Heart right ventricle (tissue), 16 donors: ENCODE measurements around the gene FGF2. TPM values are rescaled to one million over a fixed set of nuclear protein-coding genes. Genes with fewer than 3 reads are reported as not detected.
"Not testable (repeated sequence)": the region's sequence is repeated elsewhere in the genome, so short reads cannot be mapped to it uniquely, and the experiment has no call there.

ENCODE experiments used
- ATAC-seq, 8 donors: fragments of 200-7000 bp; cut with Tn5 transposase; one replicate each; pipeline ENCODE4 v1.9.1; 2020; ENCODE audit warnings: mild to moderate bottlenecking in 8 of 8, moderate library complexity in 8 of 8, moderate number of reproducible peaks in 1 of 8
- DNase-seq, 2 donors: peaks; one replicate each; pipeline ENCODE4 v3.0.0-alpha.2; 2020
- H3K27ac ChIP-seq, 10 donors: fragments of 200-600 bp; sonication (generic) in 2 of 10; one replicate each; pipeline versions ENCODE4 v1.5.0 to v1.8.0; 2020 to 2022; ENCODE audit warnings: mild to moderate bottlenecking in 3 of 10
- H3K27me3 ChIP-seq, 7 donors: fragments of 200-600 bp; one replicate each; pipeline ENCODE4 v1.8.0; 2021 to 2022; ENCODE audit warnings: mild to moderate bottlenecking in 2 of 7
- H3K36me3 ChIP-seq, 9 donors: fragments of 200-600 bp; sonication (generic) in 1 of 9; one replicate each; pipeline versions ENCODE4 v1.5.0 to v1.8.0; 2020 to 2022; ENCODE audit warnings: mild to moderate bottlenecking in 2 of 9
- H3K4me1 ChIP-seq, 9 donors: fragments of 200-600 bp; sonication (generic) in 1 of 9; one replicate each; pipeline versions ENCODE4 v1.5.0 to v1.8.0; 2020 to 2022; ENCODE audit warnings: mild to moderate bottlenecking in 4 of 9
- H3K4me3 ChIP-seq, 10 donors: fragments of 200-600 bp; sonication (generic) in 2 of 10; one replicate each; pipeline versions ENCODE4 v1.5.0 to v1.8.0; 2020 to 2022; ENCODE audit warnings: mild to moderate bottlenecking in 7 of 10, moderate library complexity in 2 of 10
- H3K9me3 ChIP-seq, 11 donors: fragments of 200-600 bp in 10 of 11; sonication (generic) in 2 of 11; one replicate each; pipeline versions ENCODE4 v1.5.0 to v1.8.0; 2013 to 2022; ENCODE audit warnings: mild to moderate bottlenecking in 2 of 11, control low read depth in 1 of 11, moderate library complexity in 1 of 11
- CTCF ChIP-seq, 9 donors: fragments of 200-600 bp; sonication (generic) in 2 of 9; IDR thresholded peaks; one replicate each; pipeline versions ENCODE4 v1.5.0 to v1.8.0; 2021 to 2022; ENCODE audit warnings: antibody characterized with exemption in 9 of 9, mild to moderate bottlenecking in 5 of 9, moderate library complexity in 1 of 9
- WGBS, 2 donors: extraction: QIAGEN DNeasy Blood & Tissue Kit; methylation state at CpG; one replicate each; pipeline ENCODE4 v1.1.7; 2013; ENCODE audit warnings: inconsistent platforms in 1 of 2; 5-methylcytosine and 5-hydroxymethylcytosine counted together
- intact Hi-C, 10 donors: fragments of 100-400 bp; cut with DNase I; formaldehyde crosslinking; loops; one replicate each; pipeline versions ENCODE4 v1.11.1 to v1.14.2; 2022
- polyA plus RNA-seq, 2 donors: library from polyadenylated mRNA; stranded (reverse); fragments of 200-250 nt; gene quantifications; one replicate each; pipeline ENCODE4 v1.2.3, GENCODE V29; 2013
- total RNA-seq, 10 donors: library from RNA; stranded (reverse); fragmentation: NEBNext Ultra II Directional in 3 of 10; extraction: Animal tissue kit (Norgen Biotek cat#: 25700) in 3 of 10; gene quantifications; one replicate each; pipeline versions ENCODE4 v1.2.1 to v1.2.4, GENCODE V29; 2021 to 2023
- donor health status: Arrhythmogenic right ventricular cardiomyopathy.
- donor health status: ischemic (EF 13 %, LVEDD 7.1; RV severe dilation, severe dysfunction).
- donor health status: healthy with polysubstance abuse.
- donor health status: DM: no; HTN: yes; CAD: no.
- donor health status: DM: no; HTN: no; CAD: no.
- donor health status: ischemic (EF 25% LVEDD 6.9; RV normal size, moderate dysfunction).
- donor health status: ischemic (EF 25% LVEDD 5.7; RV mildly dilated, moderate dysfunction).
- donor health status: healthy.
- donor health status: DM: yes; HTN: yes; CAD: no.
- donor health status: Ischemic cardiomyopathy.
- donor health status: ischemic (EF 35%, LVEDD 5.7; RV mildly dilated, moderate dysfunction).
- donor health status: nonischemic (EF 11% LVEDD 7.7; RV severe dilation, severe dysfunction).
- donor health status: DM: yes; HTN: yes; CAD: no.
- donor health status: PGD.
- donor health status: ischemic (EF 29% LVEDD 5.4; RV normal size, mild dysfunction).
- donor health status: nonischemic (EF 23%, LVEDD 6.1; RV moderate dilation, normal function).

FGF2 gene
- total and polyA plus RNA-seq, 12 donors: 2.9 to 8.6 (median 5.6) TPM

GRCh38 chr4:122806981-122807679 lies 19.5 kb upstream of the FGF2 start:
- DNase-seq (no peak), ATAC-seq (no peak)
- H3K4me3 ChIP-seq: no peak overlapping the region
- peaks cover 0 to 15% (median 4%) of the 10 kb centered on the region in 9 donors for H3K4me1 ChIP-seq
- H3K9me3 ChIP-seq: no peaks in the 10 kb centered on the region
- H3K27ac ChIP-seq: no peak overlapping the region
- no peaks in the 10 kb centered on the region for H3K27me3 ChIP-seq
- TF ChIP-seq CTCF (IDR thresholded peaks at IDR 0.05): no peak
- H3K36me3 ChIP-seq: no peaks in the 10 kb centered on the region
- intact Hi-C loops: no loop called here
- 75 to 82% methylated on average over 3 of the region's 3 CpGs for WGBS, 2 donors

- H3K27ac ChIP-seq: peak overlapping the region in 3 of 10 donors; percentile 2 to 53 (median 44)
- DNase-seq (no peak), ATAC-seq (peak in 5 of 8 donors; percentile 49 to 90 (median 77))
- 80 to 85% methylated on average over 1 of the region's 1 CpG for WGBS, 2 donors
- peaks cover 0 to 6% (median 0%) of the 10 kb centered on the region in 9 donors for H3K4me1 ChIP-seq
- H3K9me3 ChIP-seq: no peaks in the 10 kb centered on the region
- H3K27me3 ChIP-seq: no peaks in the 10 kb centered on the region
- H3K4me3 ChIP-seq: no peak overlapping the region
- no peaks in the 10 kb centered on the region for H3K36me3 ChIP-seq
- intact Hi-C loops: no loop called here
- TF ChIP-seq CTCF (IDR thresholded peaks at IDR 0.05): no peak
Observed at GRCh38 chr4:122810669-122811068, 16.0 kb upstream of the FGF2 start.

GRCh38 chr4:122811781-122812180 lies 14.8 kb upstream of the FGF2 start:
- DNase-seq, intact Hi-C loops, H3K9me3 ChIP-seq, ATAC-seq, H3K4me3 ChIP-seq, H3K27me3 ChIP-seq, H3K4me1 ChIP-seq, H3K36me3 ChIP-seq, H3K27ac ChIP-seq: not testable (repeated sequence)
- WGBS, 2 donors: 93 to 98% methylated on average over 14 to 19 of the region's 32 CpGs

- H3K4me3 ChIP-seq, H3K4me1 ChIP-seq, H3K9me3 ChIP-seq, ATAC-seq, DNase-seq, H3K36me3 ChIP-seq, H3K27me3 ChIP-seq, intact Hi-C loops, H3K27ac ChIP-seq: not testable (repeated sequence)
- 72 to 87% methylated on average over 2 to 3 of the region's 3 CpGs for WGBS, 2 donors
Observed at GRCh38 chr4:122812823-122813222, 13.8 kb upstream of the FGF2 start.

- no peak for ATAC-seq
- no peak for TF ChIP-seq CTCF (IDR thresholded peaks at IDR 0.05)
Observed at GRCh38 chr4:122814426-122814825, 12.2 kb upstream of the FGF2 start.

More at GRCh38 chr4:122814426-122814825, 12.2 kb upstream of the FGF2 start:
- intact Hi-C loops: loop anchor here in 1 of 10 donors (1.0 kb wide), 1 partner anchor 27 kb away; no protein-coding TSS in a partner anchor
- H3K36me3 ChIP-seq: no peaks in the 10 kb centered on the region
- H3K27me3 ChIP-seq: no peaks in the 10 kb centered on the region
- no peak overlapping the region for H3K4me3 ChIP-seq
- peaks cover 0 to 6% (median 0%) of the 10 kb centered on the region in 9 donors for H3K4me1 ChIP-seq
- H3K9me3 ChIP-seq: no peaks in the 10 kb centered on the region
- 83 to 94% methylated on average over 2 of the region's 2 CpGs for WGBS, 2 donors
- no peak for DNase-seq
- no peak overlapping the region for H3K27ac ChIP-seq
